GM12878 (cell line): Measurements from ENCODE around the gene SYT8. TPM values are rescaled to one million over a fixed set of nuclear protein-coding genes. Genes with fewer than 3 reads are reported as not detected.

Experiments
- ATF7 ChIP-seq: fragments of 450-650 bp; IDR thresholded peaks from 2 replicates; pipeline ENCODE4 v1.6.1; 2016; ENCODE audit warnings: low read depth, mild to moderate bottlenecking
- CBFB ChIP-seq: IDR thresholded peaks from 2 replicates; pipeline ENCODE4 v1.6.1; 2016; ENCODE audit warnings: antibody characterized with exemption, low read depth
- EED ChIP-seq: sonication (generic); IDR thresholded peaks from 2 replicates; pipeline ENCODE4 v1.6.1; 2016; ENCODE audit warnings: antibody characterized with exemption, low read depth
- EP300 ChIP-seq, 2 experiments: fragments of 150-350 bp in 1 of 2; IDR thresholded peaks; 2 replicates each; pipeline ENCODE4 v1.6.1; 2011 to 2012; ENCODE audit warnings: low read depth in 2 of 2, low read length in 2 of 2, borderline replicate concordance in 1 of 2, improper control_type of control experiment in 1 of 2, inconsistent platforms in 1 of 2; ENCODE audit not compliant: control insufficient read depth in 1 of 2
- ETV6 ChIP-seq, 2 experiments: fragments of 450-650 bp in 1 of 2; IDR thresholded peaks in 1 of 2; conservative IDR thresholded peaks in 1 of 2; 2 replicates each; pipeline ENCODE4 v1.6.1; 2014; ENCODE audit warnings: antibody characterized with exemption in 1 of 2, borderline replicate concordance in 1 of 2, low read depth in 1 of 2, mild to moderate bottlenecking in 1 of 2, moderate library complexity in 1 of 2
- EZH2 ChIP-seq: IDR thresholded peaks from 2 replicates; pipeline ENCODE4 v1.6.1; 2012; ENCODE audit warnings: low read depth, mild to moderate bottlenecking, control low read depth, inconsistent platforms, low read length, borderline replicate concordance; ENCODE audit not compliant: control insufficient read depth
- GATAD2B ChIP-seq: fragments of 450-650 bp; conservative IDR thresholded peaks from 2 replicates; pipeline ENCODE4 v1.6.1; 2017; ENCODE audit warnings: low read depth, mild to moderate bottlenecking, moderate library complexity
- IKZF1 ChIP-seq: fragments of 450-650 bp; conservative IDR thresholded peaks from 2 replicates; pipeline ENCODE4 v1.6.1; 2017; ENCODE audit warnings: antibody characterized with exemption, mild to moderate bottlenecking
- IRF4 ChIP-seq: IDR thresholded peaks from 2 replicates; pipeline ENCODE4 v1.6.1; 2011; ENCODE audit warnings: low read depth, low read length
- JUNB ChIP-seq: IDR thresholded peaks from 2 replicates; pipeline ENCODE4 v1.6.1; 2016; ENCODE audit warnings: antibody characterized with exemption, mild to moderate bottlenecking
- MTA2 ChIP-seq: fragments of 450-650 bp; IDR thresholded peaks from 2 replicates; pipeline ENCODE4 v1.6.1; 2016; ENCODE audit warnings: low read depth, mild to moderate bottlenecking, moderate library complexity
- NBN ChIP-seq: fragments of 450-650 bp; IDR thresholded peaks from 2 replicates; pipeline ENCODE4 v1.6.1; 2016
- NR2C1 ChIP-seq: fragments of 450-650 bp; IDR thresholded peaks from 2 replicates; pipeline ENCODE4 v1.6.1; 2017; ENCODE audit warnings: antibody characterized with exemption, mild to moderate bottlenecking, moderate library complexity
- PML ChIP-seq: IDR thresholded peaks from 2 replicates; pipeline ENCODE4 v1.6.1; 2012; ENCODE audit warnings: low read length, inconsistent platforms
- POLR2A ChIP-seq: IDR thresholded peaks from 2 replicates; pipeline ENCODE4 v1.6.1; 2011; ENCODE audit warnings: low read depth, mild to moderate bottlenecking, low read length
- POLR2AphosphoS5 ChIP-seq: IDR thresholded peaks from 2 replicates; pipeline ENCODE4 v1.6.1; 2011; ENCODE audit warnings: mild to moderate bottlenecking, low read length, inconsistent platforms
- RELA ChIP-seq: fragments of 450-650 bp; IDR thresholded peaks from 2 replicates; pipeline ENCODE4 v1.8.0; 2014; ENCODE audit warnings: borderline replicate concordance; ENCODE audit not compliant: partially characterized antibody
- SIN3A ChIP-seq: IDR thresholded peaks from 2 replicates; pipeline ENCODE4 v1.6.1; 2012; ENCODE audit warnings: low read depth, low read length, improper control_type of control experiment
- SKIL ChIP-seq: fragments of 450-650 bp; IDR thresholded peaks from 2 replicates; pipeline ENCODE4 v1.6.1; 2017; ENCODE audit warnings: mild to moderate bottlenecking, low read depth, inconsistent platforms; ENCODE audit not compliant: poor library complexity, severe bottlenecking
- WRNIP1 ChIP-seq: IDR thresholded peaks from 2 replicates; pipeline ENCODE4 v1.6.1; 2011; ENCODE audit warnings: low read depth, low read length, improper control_type of control experiment, borderline replicate concordance
- ZBED1 ChIP-seq: IDR thresholded peaks from 2 replicates; pipeline ENCODE4 v1.6.1; 2016; ENCODE audit warnings: borderline replicate concordance
- ZNF384 ChIP-seq: IDR thresholded peaks from 2 replicates; pipeline ENCODE4 v1.6.1; 2012; ENCODE audit warnings: low read depth, mild to moderate bottlenecking, low read length, improper control_type of control experiment, borderline replicate concordance
- polyA plus RNA-seq, 11 experiments: library from polyadenylated mRNA; depleted of rRNA in 4 of 11; unstranded in 6 of 11; stranded (reverse) in 5 of 11; fragments of >200 nt; fragmentation: Nextera tagmentation in 4 of 11; fragmentation: Illumina TruSeq in 1 of 11; extraction: Ambion mirVana in 4 of 11; extraction: Trizol in 1 of 11; gene quantifications; 1 replicate in 1 of 11; 2 replicates in 10 of 11; pipeline versions ENCODE4 v1.2.1 to v1.2.3, GENCODE V29; 2011 to 2016; ENCODE audit warnings: inconsistent platforms in 2 of 11, missing spikeins in 2 of 11, low read depth in 1 of 11
- total RNA-seq, 4 experiments: library from RNA; depleted of rRNA in 3 of 4; stranded (reverse); fragments of >200 nt in 3 of 4; fragmentation: Illumina TruSeq in 1 of 4; extraction: Trizol in 1 of 4; gene quantifications; 2 replicates each; pipeline versions ENCODE4 v1.2.1 to v1.2.3, GENCODE V29; 2013 to 2021
- TF ChIP-seq, protein P1 (sequence below): IDR thresholded peaks from 2 replicates; pipeline ENCODE4 v1.6.1; 2011; ENCODE audit warnings: borderline replicate concordance, low read depth, mild to moderate bottlenecking, moderate library complexity, low read length; ENCODE audit not compliant: insufficient read depth, poor library complexity, severe bottlenecking
- TF ChIP-seq, protein P2 (sequence below): fragments of 450-650 bp; formaldehyde crosslinking; IDR thresholded peaks from 2 replicates; pipeline ENCODE4 v1.4.0; 2022; ENCODE audit warnings: mild to moderate bottlenecking, moderate library complexity

SYT8 gene
- total and polyA plus RNA-seq, 10 of the 15 experiments (the other 5 are each of a cell fraction or from before 2014, with no cell fraction given): 0.44 TPM; not detected in 9

GRCh38 chr11:1854949-1855885, 20.4 kb downstream of the SYT8 start (continued):
- TF ChIP-seq ETV6 (conservative IDR thresholded peaks at IDR 0.05 in 1 of 2, IDR thresholded peaks at IDR 0.05 in 1 of 2; ENCODE audit: borderline replicate concordance in 1 of 2, low read depth in 1 of 2): peak in 1 of 2 experiments; percentile 90; a peak in 2 of 4 replicates
- peak; percentile 98 for TF ChIP-seq RELA
- TF ChIP-seq ZNF384: peak; percentile 14; the same call in 1 of the 2 replicates
- peak; percentile 68 for TF ChIP-seq MTA2
- no peak for TF ChIP-seq EZH2
- TF ChIP-seq IKZF1: peak; percentile 98
- no peak for TF ChIP-seq PML
- TF ChIP-seq, protein P1, sequence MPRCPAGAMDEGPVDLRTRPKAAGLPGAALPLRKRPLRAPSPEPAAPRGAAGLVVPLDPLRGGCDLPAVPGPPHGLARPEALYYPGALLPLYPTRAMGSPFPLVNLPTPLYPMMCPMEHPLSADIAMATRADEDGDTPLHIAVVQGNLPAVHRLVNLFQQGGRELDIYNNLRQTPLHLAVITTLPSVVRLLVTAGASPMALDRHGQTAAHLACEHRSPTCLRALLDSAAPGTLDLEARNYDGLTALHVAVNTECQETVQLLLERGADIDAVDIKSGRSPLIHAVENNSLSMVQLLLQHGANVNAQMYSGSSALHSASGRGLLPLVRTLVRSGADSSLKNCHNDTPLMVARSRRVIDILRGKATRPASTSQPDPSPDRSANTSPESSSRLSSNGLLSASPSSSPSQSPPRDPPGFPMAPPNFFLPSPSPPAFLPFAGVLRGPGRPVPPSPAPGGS: peak; percentile 89
- no peak for TF ChIP-seq NR2C1
- TF ChIP-seq NBN: peak; percentile 72
- peak; percentile 27; the same call in 1 of the 2 replicates for TF ChIP-seq POLR2A
- peak; percentile 84; the same call in 1 of the 2 replicates for TF ChIP-seq GATAD2B
- TF ChIP-seq WRNIP1: no peak
- peak; percentile 63; the same call in 1 of the 2 replicates for TF ChIP-seq CBFB
- TF ChIP-seq POLR2AphosphoS5: peak; percentile 10
- peak; percentile 37; the same call in 1 of the 2 replicates for TF ChIP-seq SIN3A
- peak; percentile 84; the same call in 1 of the 2 replicates for TF ChIP-seq ZBED1
- peak; percentile 91 for TF ChIP-seq JUNB
- TF ChIP-seq, protein P2, sequence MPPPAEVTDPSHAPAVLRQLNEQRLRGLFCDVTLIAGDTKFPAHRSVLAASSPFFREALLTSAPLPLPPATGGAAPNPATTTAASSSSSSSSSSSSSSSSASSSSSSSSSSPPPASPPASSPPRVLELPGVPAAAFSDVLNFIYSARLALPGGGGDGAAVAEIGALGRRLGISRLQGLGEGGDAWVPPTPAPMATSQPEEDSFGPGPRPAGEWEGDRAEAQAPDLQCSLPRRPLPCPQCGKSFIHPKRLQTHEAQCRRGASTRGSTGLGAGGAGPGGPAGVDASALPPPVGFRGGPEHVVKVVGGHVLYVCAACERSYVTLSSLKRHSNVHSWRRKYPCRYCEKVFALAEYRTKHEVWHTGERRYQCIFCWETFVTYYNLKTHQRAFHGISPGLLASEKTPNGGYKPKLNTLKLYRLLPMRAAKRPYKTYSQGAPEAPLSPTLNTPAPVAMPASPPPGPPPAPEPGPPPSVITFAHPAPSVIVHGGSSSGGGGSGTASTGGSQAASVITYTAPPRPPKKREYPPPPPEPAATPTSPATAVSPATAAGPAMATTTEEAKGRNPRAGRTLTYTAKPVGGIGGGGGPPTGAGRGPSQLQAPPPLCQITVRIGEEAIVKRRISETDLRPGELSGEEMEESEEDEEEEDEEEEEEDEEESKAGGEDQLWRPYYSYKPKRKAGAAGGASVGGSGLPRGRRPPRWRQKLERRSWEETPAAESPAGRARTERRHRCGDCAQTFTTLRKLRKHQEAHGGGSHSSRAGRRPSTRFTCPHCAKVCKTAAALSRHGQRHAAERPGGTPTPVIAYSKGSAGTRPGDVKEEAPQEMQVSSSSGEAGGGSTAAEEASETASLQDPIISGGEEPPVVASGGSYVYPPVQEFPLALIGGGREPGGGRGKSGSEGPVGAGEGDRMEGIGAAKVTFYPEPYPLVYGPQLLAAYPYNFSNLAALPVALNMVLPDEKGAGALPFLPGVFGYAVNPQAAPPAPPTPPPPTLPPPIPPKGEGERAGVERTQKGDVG (CRISPR knock-in tag): no peak
- peak; percentile 84 to 87 for TF ChIP-seq EP300 (IDR thresholded peaks at IDR 0.05; ENCODE audit: borderline replicate concordance in 1 of 2, control insufficient read depth in 1 of 2, low read depth in 2 of 2, low read length in 2 of 2)
- TF ChIP-seq SKIL: peak; percentile 96
- TF ChIP-seq EED: peak; percentile 100
- peak; percentile 80 for TF ChIP-seq IRF4
- TF ChIP-seq ATF7: peak; percentile 66
